ENCODE results near the gene LAG3. TPM values are rescaled to one million over a fixed set of nuclear protein-coding genes. Genes with fewer than 3 reads are reported as not detected.
A peak's percentile ranks its signal among the peaks of the same experiment; 100 is the strongest.

LAG3 gene
- total and polyA plus RNA-seq, 10 of the 15 experiments (the other 5 are each of a cell fraction or from before 2014, with no cell fraction given), result 0.52 to 4.2 (median 1.0) TPM; not detected in 1

DNA sequence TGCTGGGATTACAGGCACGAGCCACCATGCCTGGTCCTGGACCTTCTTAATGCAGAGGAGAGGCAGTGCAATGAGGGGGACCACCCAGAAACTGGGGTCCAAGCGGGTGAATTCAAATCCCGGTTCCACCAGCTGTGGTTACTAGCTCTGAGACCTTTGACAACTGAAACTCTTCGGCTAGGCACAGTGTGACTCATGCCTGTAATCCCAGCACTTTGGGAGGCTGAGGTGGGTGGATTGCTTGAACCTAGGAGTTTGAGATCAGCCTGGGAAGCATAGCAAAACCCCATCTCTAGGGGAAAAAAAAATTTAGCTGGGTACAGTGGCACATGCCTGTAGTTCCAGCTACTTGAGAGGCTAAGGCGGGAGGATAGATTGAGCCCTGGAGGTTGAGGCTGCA lies 12.0 kb downstream of the LAG3 start:
- Histone ChIP-seq H3K36me3 (ENCODE audit: control insufficient read depth in 2 of 2, insufficient read depth in 2 of 2, low read length in 1 of 2) (no peaks in the 10 kb centered on the region), H3K4me3 (no peak overlapping the region), H3K4me1 (ENCODE audit: control insufficient read depth, insufficient read depth, low read length) (0 out of 2 replicates have a peak, but pooled peaks cover 2% of the 10 kb centered on the region), H3K4me2 (ENCODE audit: control insufficient read depth, insufficient read depth) (no peak overlapping the region), H2AFZ (ENCODE audit: control insufficient read depth, low read depth, low read length) (no peak overlapping the region), H3K9me3 (replicated peaks; ENCODE audit: control insufficient read depth, insufficient read depth, low read length) (no peaks in the 10 kb centered on the region), H3K27ac (ENCODE audit: control insufficient read depth, insufficient read depth) (no peak overlapping the region), H4K20me1 (ENCODE audit: control insufficient read depth, insufficient read depth) (no peaks in the 10 kb centered on the region), H3K27me3 (replicated peaks in 1 of 2; ENCODE audit: control insufficient read depth in 2 of 2, insufficient read depth in 2 of 2, low read length in 1 of 2) (no peaks in the 10 kb centered on the region), H3K9ac (ENCODE audit: control insufficient read depth, insufficient read depth, low read length) (no peak overlapping the region), H3K79me2 (ENCODE audit: control insufficient read depth, insufficient read depth, low read length) (no peaks in the 10 kb centered on the region)
- peak; percentile 27; the same call in 2 of the 3 replicates for ATAC-seq
- no TSS peak for BruUV-seq (replicated peaks)
- TF ChIP-seq, protein P1, sequence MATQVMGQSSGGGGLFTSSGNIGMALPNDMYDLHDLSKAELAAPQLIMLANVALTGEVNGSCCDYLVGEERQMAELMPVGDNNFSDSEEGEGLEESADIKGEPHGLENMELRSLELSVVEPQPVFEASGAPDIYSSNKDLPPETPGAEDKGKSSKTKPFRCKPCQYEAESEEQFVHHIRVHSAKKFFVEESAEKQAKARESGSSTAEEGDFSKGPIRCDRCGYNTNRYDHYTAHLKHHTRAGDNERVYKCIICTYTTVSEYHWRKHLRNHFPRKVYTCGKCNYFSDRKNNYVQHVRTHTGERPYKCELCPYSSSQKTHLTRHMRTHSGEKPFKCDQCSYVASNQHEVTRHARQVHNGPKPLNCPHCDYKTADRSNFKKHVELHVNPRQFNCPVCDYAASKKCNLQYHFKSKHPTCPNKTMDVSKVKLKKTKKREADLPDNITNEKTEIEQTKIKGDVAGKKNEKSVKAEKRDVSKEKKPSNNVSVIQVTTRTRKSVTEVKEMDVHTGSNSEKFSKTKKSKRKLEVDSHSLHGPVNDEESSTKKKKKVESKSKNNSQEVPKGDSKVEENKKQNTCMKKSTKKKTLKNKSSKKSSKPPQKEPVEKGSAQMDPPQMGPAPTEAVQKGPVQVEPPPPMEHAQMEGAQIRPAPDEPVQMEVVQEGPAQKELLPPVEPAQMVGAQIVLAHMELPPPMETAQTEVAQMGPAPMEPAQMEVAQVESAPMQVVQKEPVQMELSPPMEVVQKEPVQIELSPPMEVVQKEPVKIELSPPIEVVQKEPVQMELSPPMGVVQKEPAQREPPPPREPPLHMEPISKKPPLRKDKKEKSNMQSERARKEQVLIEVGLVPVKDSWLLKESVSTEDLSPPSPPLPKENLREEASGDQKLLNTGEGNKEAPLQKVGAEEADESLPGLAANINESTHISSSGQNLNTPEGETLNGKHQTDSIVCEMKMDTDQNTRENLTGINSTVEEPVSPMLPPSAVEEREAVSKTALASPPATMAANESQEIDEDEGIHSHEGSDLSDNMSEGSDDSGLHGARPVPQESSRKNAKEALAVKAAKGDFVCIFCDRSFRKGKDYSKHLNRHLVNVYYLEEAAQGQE (IDR thresholded peaks at IDR 0.05; ENCODE audit: low read depth, low read length), result no peak
- TF ChIP-seq RUNX3 (IDR thresholded peaks at IDR 0.05; ENCODE audit: low read length), result 0 out of 2 replicates have a peak, but pooled peaks have one; percentile 11
- peak in 1 of 2 experiments; percentile 23; a peak in 1 of 4 replicates for TF ChIP-seq IKZF2 (IDR thresholded peaks at IDR 0.05)
- in situ Hi-C loops (cut with MboI) (no loop called here), intact Hi-C loops (cut with micrococcal nuclease; ENCODE audit: unreplicated experiment) (no loop called here)
- no peak for DNase-seq (ENCODE audit: low read depth, low spot score)
- ChIA-PET CTCF (interaction anchor here (0.7 to 2.8 kb wide), 9 partner anchors 11 to 85 kb away, joined by 3 to 17 read pairs (median 4); partner anchors contain the start of gene MLF2), SMC1A (ENCODE audit: uncharacterized antibody, unreplicated experiment) (interaction anchor here (1.6 to 2.3 kb wide), 2 partner anchors 18 to 31 kb away, joined by 7 read pairs; partner anchors contain the start of gene PTMS), RAD21 (ENCODE audit: unreplicated experiment) (interaction anchor here (0.9 to 5.4 kb wide), 3 partner anchors 9 to 50 kb away, joined by 3 to 42 read pairs (median 4); partner anchors contain the start of gene MLF2), POLR2A (interaction anchor here (1.0 to 1.4 kb wide), 2 partner anchors 8 to 68 kb away, joined by 3 to 12 read pairs; partner anchors contain the start of gene USP5)
- no peak for FAIRE-seq
- WGBS (ENCODE audit: insufficient coverage, insufficient replicate concordance, low lambda C conversion rate, missing lambda C conversion rate), result 25% methylated on average over 5 of the region's 5 CpGs

Data from GM12878 (cell line).